Activated CD4-positive, alpha-beta T cell treated with anti-CD3 and anti-CD28 coated beads for 24 hours (primary cell): ENCODE measurements around the gene TMEM237.
"Not testable (repeated sequence)": the region's sequence is repeated elsewhere in the genome, so short reads cannot be mapped to it uniquely, and the experiment has no call there.

ENCODE experiments used
- DNase-seq, 2 donors: peaks; one replicate each; pipeline ENCODE4 v3.0.0-alpha.2; 2020; ENCODE audit warnings: low read depth in 2 of 2

Gene TMEM237

GRCh38 chr2:201643216-201643890 lies at the start of gene TMEM237:
Gene TMEM237, minus strand, starts transcription at chr2:201643503. Its CDS starts 103 bp downstream, at chr2:201643400.
- peak in 1 of 2 donors; percentile 23 for DNase-seq

DNA sequence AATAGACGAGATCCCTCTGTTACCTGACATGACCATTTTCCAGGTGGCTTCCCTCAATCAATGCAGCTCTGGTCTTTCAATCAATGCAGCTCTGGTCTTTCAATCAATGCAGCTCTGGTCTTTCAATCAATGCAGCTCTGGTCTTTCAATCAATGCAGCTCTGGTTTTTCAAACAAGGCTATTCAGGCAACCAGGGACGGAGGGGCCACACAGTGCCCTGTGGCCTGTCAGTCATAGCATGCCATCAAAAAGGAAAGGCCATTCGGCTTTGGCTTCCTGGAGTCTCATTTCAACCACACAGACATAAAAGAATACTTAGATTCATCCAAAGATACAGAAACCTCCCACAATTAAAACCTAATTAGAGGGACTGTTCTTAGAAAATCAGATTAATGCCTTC lies 41.9 kb upstream of the TMEM237 start:
- DNase-seq = no peak

GRCh38 chr2:201680743-201681142 lies 37.4 kb upstream of the TMEM237 start:
- peak in 1 of 2 donors; percentile 1 for DNase-seq

DNA sequence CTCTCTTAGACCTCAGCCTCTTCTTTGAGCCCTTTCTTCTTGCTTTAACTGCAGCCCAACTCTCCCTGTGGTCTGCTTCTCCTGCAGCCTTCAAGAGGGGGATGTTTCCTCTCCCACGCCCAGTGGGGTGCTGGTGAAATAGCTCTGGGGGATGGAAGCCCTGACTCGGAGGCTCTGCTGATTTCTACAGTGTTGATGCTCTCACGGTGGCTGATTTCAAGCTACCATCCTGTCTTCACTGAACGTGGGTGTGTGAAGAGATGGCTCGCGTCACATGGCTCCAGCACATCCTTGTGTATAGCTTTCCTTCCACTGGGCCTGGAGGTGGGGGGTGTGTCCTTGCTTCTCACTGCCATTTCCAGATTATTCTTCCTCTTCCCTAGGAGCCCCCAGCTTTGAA lies 35.1 kb upstream of the TMEM237 start:
- no peak for DNase-seq

- DNase-seq = no peak
Observed at GRCh38 chr2:201675454-201675853, 32.2 kb upstream of the TMEM237 start.

GRCh38 chr2:201674794-201675193 lies 31.5 kb upstream of the TMEM237 start:
- no peak for DNase-seq

GRCh38 chr2:201674298-201674697 lies 31.0 kb upstream of the TMEM237 start:
- no peak for DNase-seq

DNA sequence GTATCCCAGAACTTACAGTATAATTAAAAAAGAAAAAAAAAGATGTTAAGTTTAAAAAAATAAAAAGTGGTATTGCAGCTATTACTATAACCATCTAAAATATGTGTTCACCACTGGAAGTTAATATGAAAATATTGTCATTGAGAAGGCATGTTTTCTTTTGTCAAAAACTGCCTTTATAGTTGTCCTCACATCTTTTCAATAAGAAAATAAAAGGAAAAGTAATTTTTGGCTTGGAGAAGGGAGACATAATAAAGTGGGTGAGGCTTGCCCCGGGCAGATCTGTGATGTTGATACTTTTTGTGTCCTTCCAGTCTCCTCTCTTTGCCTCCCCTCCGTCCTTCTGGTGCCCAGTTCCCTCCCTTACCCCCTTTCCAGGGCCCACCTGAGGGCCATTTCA lies 30.2 kb upstream of the TMEM237 start:
- DNase-seq = no peak

GRCh38 chr2:201671205-201671604 lies 27.9 kb upstream of the TMEM237 start:
- not testable (repeated sequence) for DNase-seq

DNA sequence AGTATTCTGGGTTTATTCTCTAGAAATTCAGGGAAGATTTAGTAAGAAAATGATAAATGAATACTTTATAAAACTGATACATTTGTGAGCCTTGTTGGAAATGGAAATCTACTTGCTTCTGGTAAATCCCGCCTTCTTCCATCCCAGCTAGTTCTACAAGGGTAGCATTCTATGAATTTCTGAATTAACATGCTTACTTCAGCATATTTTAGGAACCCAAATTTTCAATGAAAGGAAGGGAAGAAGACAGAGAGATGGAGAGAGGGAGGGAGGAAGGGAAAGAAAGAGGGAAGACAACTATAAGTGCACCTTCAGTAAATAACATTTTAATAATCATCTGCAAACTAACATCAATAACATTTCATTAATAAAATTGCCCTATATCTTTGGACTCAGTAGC lies 26.6 kb upstream of the TMEM237 start:
- DNase-seq = no peak

GRCh38 chr2:201668402-201668910 lies 25.2 kb upstream of the TMEM237 start:
- DNase-seq = no peak

DNA sequence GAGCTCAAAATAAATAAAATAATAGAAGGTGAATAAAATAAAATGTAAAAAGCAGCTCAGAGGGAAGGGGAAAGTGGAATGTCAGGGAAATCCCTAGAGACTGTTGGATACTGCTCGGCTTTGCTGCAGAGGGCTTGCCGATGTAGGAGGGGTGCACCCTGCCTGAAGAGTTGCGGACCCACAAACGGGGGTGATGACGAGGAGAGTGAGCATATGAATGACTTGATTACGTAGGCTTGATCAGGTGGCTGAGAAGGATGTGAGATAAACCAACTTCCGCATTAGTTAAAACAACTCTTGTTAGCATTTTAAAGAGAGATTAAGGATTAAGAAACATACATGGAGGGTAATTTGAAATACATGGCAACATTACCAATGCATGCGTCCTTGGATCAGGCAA lies 21.0 kb upstream of the TMEM237 start:
- DNase-seq = no peak

DNA sequence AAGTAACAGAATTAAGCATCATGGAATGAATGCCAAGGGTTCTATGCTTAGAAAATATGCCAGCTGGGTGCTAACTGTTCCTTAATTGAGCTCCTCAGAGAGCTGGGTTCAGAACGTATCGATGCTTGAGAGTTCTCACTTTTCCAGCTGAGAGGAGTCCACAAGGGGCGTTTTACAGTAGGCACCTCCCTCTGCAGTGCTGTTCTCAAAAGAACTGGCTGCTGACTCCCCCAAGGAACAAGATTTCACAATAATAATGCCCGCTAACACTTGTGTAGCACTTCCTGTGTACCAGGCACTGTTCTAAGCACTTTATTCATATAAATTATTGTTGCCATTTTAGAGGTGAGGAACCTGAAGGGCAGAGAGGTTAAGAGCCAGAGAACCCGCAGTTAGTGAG lies 18.1 kb upstream of the TMEM237 start:
- no peak for DNase-seq

DNA sequence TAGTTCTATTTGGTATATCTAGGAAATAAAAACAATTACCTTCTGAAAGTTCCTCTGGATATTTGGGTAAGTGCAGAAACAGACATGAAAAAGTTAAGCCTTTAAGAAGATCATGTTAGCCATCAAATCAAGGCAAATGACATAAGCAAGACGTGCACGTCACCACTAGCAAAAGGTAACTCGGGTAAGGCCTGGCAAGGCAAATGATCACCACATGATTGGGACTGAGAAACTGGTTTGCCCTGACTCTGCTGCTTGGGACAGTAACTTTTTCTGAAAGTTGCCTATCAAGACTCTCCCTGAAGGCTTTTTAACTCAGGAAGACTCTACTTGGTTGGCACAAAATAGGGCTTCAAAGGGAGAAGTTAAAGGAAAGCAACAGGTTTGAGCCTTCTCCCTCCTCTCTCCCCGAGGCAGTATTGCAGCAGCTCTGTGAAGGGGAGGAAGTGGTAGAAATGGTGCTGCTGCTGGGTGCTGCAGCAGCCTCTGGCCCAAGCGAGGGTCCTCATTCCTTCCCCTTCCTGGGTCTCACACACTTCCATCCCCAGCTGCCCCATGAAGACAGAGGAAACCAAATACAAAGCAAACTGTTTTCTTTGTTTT lies 17.1 kb upstream of the TMEM237 start:
- DNase-seq = no peak

- no peak for DNase-seq
Observed at GRCh38 chr2:201656740-201657139, 13.4 kb upstream of the TMEM237 start.

GRCh38 chr2:201656102-201656501 lies 12.8 kb upstream of the TMEM237 start:
- DNase-seq = no peak

DNA sequence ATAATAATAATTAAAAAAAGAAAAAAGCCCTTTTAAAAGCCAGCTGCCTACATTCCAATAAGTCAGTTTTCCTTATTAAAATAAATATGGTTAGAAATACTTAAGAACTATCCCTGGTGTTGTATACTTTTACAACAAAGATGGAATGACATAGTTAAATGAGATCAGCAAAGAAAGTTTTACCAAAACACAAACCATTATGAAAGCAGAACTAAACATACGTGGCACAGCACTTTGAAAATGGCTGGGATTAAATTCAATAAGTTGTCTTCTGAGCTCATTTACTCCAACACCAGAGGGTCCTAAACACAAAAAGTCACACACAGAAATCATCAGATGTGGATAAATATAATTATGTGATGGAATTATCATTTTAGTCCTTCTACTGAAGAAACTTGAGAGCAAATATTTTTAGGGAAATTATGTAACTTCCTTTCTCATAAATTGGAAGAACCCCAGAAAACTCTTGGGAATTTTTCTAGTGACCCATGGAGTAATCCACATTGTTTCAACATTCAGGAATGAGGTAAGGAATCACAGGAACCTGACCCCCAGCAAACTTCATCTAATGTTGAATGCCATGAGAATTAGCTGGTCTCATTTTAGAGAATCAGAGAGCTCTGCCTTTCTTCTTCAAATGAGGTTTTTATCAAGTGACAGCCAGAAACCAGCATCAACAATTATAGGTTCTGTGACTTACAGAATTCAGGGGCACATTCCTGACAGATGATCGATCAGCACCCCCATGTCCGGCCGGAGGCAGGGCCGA lies 11.5 kb upstream of the TMEM237 start:
- no peak for DNase-seq

GRCh38 chr2:201653221-201653620 lies 9.9 kb upstream of the TMEM237 start:
- DNase-seq = no peak

GRCh38 chr2:201649442-201649841 lies 6.1 kb upstream of the TMEM237 start:
- no peak for DNase-seq

DNA sequence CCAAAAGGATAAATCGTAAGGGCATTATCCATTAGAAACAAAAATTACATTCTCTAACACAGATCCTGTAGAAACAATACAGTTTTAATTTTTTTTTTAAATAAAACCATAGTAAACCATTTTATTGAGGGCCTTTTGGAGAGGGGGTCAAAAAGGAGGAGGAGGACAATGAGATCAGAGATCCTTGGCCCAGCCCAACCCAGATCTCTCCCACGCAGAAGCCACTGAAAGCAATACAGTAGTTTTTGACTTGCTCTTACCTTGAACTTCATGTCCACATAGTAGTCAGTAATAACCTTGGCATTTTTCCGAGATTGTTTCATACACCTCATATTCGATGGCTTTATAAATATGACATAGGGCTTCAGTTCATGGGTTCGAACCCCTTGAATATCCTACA lies 4.1 kb upstream of the TMEM237 start:
- no peak for DNase-seq

DNA sequence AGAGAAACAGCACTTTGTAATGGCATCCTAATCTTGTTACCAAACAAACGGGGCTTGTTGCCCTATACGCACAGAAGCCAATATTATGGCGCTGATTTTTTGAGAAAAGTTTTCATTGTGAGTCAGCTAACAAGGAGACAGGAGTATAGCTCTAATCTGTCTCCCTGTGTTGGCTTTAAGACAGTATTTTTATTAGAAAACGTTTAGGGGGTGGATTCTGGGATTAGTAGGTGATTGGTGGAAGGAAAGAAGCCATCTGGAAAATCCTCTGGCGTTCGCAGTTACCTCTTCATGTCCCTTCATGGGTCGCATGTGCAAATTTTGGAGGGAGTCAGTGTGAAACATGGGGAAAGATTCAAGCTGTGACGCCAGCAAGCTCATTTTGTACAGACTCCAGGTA lies 698 bp upstream of the TMEM237 start:
- no peak for DNase-seq

GRCh38 chr2:201642579-201643215 lies 606 bp downstream of the TMEM237 start:
- peak; percentile 67 to 78 for DNase-seq
